H1 (cell line): ENCODE measurements around the gene MYO16. TPM values are rescaled to one million over a fixed set of nuclear protein-coding genes. Genes with fewer than 3 reads are reported as not detected.
A peak's percentile ranks its signal among the peaks of the same experiment; 100 is the strongest.

Experiments
- CTCF ChIA-PET: fragments of 300-600 bp; sonication (Branson Sonifier 250); formaldehyde crosslinking; loops from one replicate; lab custom pipeline; 2021; ENCODE audit not compliant: partially characterized antibody; lab: Charles Lee
- POLR2A ChIA-PET: fragments of 300-600 bp; sonication (Branson Sonifier 250); formaldehyde crosslinking; loops from one replicate; lab custom pipeline; 2021; ENCODE audit warnings: inconsistent platforms; ENCODE audit not compliant: partially characterized antibody; lab: Charles Lee
- DNase-seq, 2 experiments: peaks; one replicate each; pipeline versions ENCODE4 v3.0.0 to v3.0.0-alpha.2; 2010 to 2022; ENCODE audit warnings: low spot score in 2 of 2, low read depth in 1 of 2, mixed read lengths in 1 of 2
- FAIRE-seq: peaks from 2 replicates; lab custom pipeline; 2011; peaks lifted over from hg19 to GRCh38; lab: Jason Lieb, UNC
- H2AFZ ChIP-seq: 2 replicates; pipeline ENCODE4 v1.8.1; 2012; ENCODE audit warnings: low read length, inconsistent platforms
- H2AK5ac ChIP-seq: 2 replicates; pipeline ENCODE4 v1.6.1; 2013; ENCODE audit warnings: low read depth, low read length
- H2BK120ac ChIP-seq: replicated peaks from 2 replicates; pipeline ENCODE3; 2013; ENCODE audit warnings: low read depth, low read length, inconsistent platforms
- H2BK12ac ChIP-seq: 2 replicates; pipeline ENCODE4 v1.6.1; 2013; ENCODE audit warnings: low read depth, low read length
- H2BK15ac ChIP-seq: 2 replicates; pipeline ENCODE4 v1.6.1; 2013; ENCODE audit warnings: low read length
- H2BK20ac ChIP-seq: 2 replicates; pipeline ENCODE4 v1.6.1; 2013; ENCODE audit warnings: low read length
- H2BK5ac ChIP-seq: 2 replicates; pipeline ENCODE4 v1.6.1; 2013; ENCODE audit warnings: low read depth, low read length
- H3K14ac ChIP-seq: 2 replicates; pipeline ENCODE4 v1.6.1; 2013; ENCODE audit warnings: inconsistent platforms; ENCODE audit not compliant: insufficient read length
- H3K18ac ChIP-seq: 2 replicates; pipeline ENCODE4 v1.6.1; 2013; ENCODE audit warnings: low read length; ENCODE audit errors: extremely low read depth
- H3K23ac ChIP-seq: 2 replicates; pipeline ENCODE4 v1.6.1; 2013; ENCODE audit warnings: inconsistent platforms; ENCODE audit not compliant: insufficient read length
- H3K23me2 ChIP-seq: 2 replicates; pipeline ENCODE4 v1.6.1; 2013; ENCODE audit warnings: low read depth, low read length
- H3K27ac ChIP-seq: 2 replicates; pipeline ENCODE4 v1.6.1; 2011; ENCODE audit warnings: low read depth, low read length, inconsistent platforms
- H3K27me3 ChIP-seq, 4 experiments: replicated peaks in 1 of 4; 1 replicate in 1 of 4; 2 replicates in 3 of 4; pipeline versions ENCODE4 v1.6.1 to v1.8.1; 2011 to 2013; ENCODE audit warnings: low read length in 3 of 4, mild to moderate bottlenecking in 3 of 4, inconsistent platforms in 2 of 4, mixed read lengths in 2 of 4, moderate library complexity in 1 of 4; ENCODE audit not compliant: control insufficient read depth in 3 of 4, insufficient read depth in 3 of 4; ENCODE audit errors: extremely low read depth in 1 of 4
- H3K36me3 ChIP-seq, 4 experiments: 2 replicates each; pipeline versions ENCODE4 v1.6.1 to v1.8.1; 2011 to 2013; ENCODE audit warnings: mild to moderate bottlenecking in 4 of 4, low read length in 3 of 4, moderate library complexity in 2 of 4, control low read depth in 1 of 4, inconsistent platforms in 1 of 4; ENCODE audit not compliant: insufficient read depth in 4 of 4, control insufficient read depth in 2 of 4
- H3K4ac ChIP-seq: replicated peaks from 2 replicates; pipeline ENCODE3; 2013; ENCODE audit warnings: low read length, low read depth, mixed read lengths, inconsistent platforms; ENCODE audit not compliant: insufficient read length
- H3K4me1 ChIP-seq, 4 experiments: replicated peaks in 1 of 4; 1 replicate in 1 of 4; 2 replicates in 3 of 4; pipeline versions ENCODE4 v1.6.1 to v1.8.1; 2011 to 2013; ENCODE audit warnings: low read length in 3 of 4, inconsistent platforms in 2 of 4, mixed read lengths in 1 of 4; ENCODE audit not compliant: insufficient read depth in 4 of 4, control insufficient read depth in 3 of 4
- H3K4me2 ChIP-seq, 2 experiments: 2 replicates each; pipeline versions ENCODE4 v1.6.1 to v1.8.1; 2011 to 2013; ENCODE audit warnings: low read depth in 2 of 2, low read length in 2 of 2, control low read depth in 1 of 2, inconsistent platforms in 1 of 2, mild to moderate bottlenecking in 1 of 2; ENCODE audit not compliant: insufficient read depth in 1 of 2
- H3K4me3 ChIP-seq, 4 experiments: fragments of 200-600, 300-600 bp in 1 of 4; sonication (generic), shearing (Covaris generic), sonication (Bioruptor Twin) in 1 of 4; 2 replicates each; pipeline versions ENCODE4 v1.5.1 to v1.8.1; 2011 to 2016; ENCODE audit warnings: low read length in 4 of 4, low read depth in 3 of 4, control low read depth in 2 of 4, inconsistent platforms in 2 of 4, mild to moderate bottlenecking in 2 of 4, mixed read lengths in 1 of 4, moderate library complexity in 1 of 4; ENCODE audit not compliant: insufficient read depth in 2 of 4; ENCODE audit errors: extremely low read depth in 1 of 4
- H3K56ac ChIP-seq: replicated peaks from 2 replicates; pipeline ENCODE3; 2013; ENCODE audit warnings: low read depth, mild to moderate bottlenecking, mixed read lengths, low read length, inconsistent platforms; ENCODE audit not compliant: insufficient read length
- H3K79me1 ChIP-seq: 2 replicates; pipeline ENCODE4 v1.6.1; 2013; ENCODE audit warnings: low read depth, low read length, control low read depth
- H3K79me2 ChIP-seq, 2 experiments: 2 replicates each; pipeline versions ENCODE4 v1.6.1 to v1.8.1; 2012 to 2013; ENCODE audit warnings: low read length in 2 of 2, mild to moderate bottlenecking in 2 of 2, inconsistent platforms in 1 of 2; ENCODE audit not compliant: insufficient read depth in 2 of 2, control insufficient read depth in 1 of 2
- H3K9ac ChIP-seq, 4 experiments: replicated peaks in 1 of 4; 1 replicate in 1 of 4; 2 replicates in 3 of 4; pipeline versions ENCODE4 v1.6.1 to v1.8.1; 2011 to 2013; ENCODE audit warnings: low read depth in 3 of 4, low read length in 3 of 4, control low read depth in 2 of 4, mild to moderate bottlenecking in 2 of 4, moderate library complexity in 2 of 4, inconsistent platforms in 1 of 4; ENCODE audit errors: extremely low read depth in 1 of 4
- H3K9me3 ChIP-seq, 2 experiments: 2 replicates each; pipeline versions ENCODE4 v1.6.1 to v1.8.1; 2012 to 2013; ENCODE audit warnings: mild to moderate bottlenecking in 2 of 2, moderate library complexity in 2 of 2, control low read depth in 1 of 2, inconsistent platforms in 1 of 2, low read depth in 1 of 2, low read length in 1 of 2, mixed read lengths in 1 of 2; ENCODE audit not compliant: insufficient read depth in 2 of 2
- H4K20me1 ChIP-seq, 2 experiments: replicated peaks in 1 of 2; 2 replicates each; pipeline versions ENCODE3 to v1.8.1; 2011 to 2013; ENCODE audit warnings: inconsistent platforms in 2 of 2, low read length in 2 of 2, mild to moderate bottlenecking in 1 of 2; ENCODE audit not compliant: insufficient read depth in 2 of 2, control insufficient read depth in 1 of 2
- H4K5ac ChIP-seq: 2 replicates; pipeline ENCODE4 v1.6.1; 2013; ENCODE audit warnings: low read length, low read depth, mixed read lengths, inconsistent platforms; ENCODE audit not compliant: insufficient read length
- H4K8ac ChIP-seq: 2 replicates; pipeline ENCODE4 v1.8.0; 2013; ENCODE audit warnings: mild to moderate bottlenecking, moderate library complexity, low read length, inconsistent platforms; ENCODE audit not compliant: insufficient read depth; ENCODE audit errors: extremely low read depth
- H4K91ac ChIP-seq: replicated peaks from 2 replicates; pipeline ENCODE3; 2013; ENCODE audit warnings: low read length, mixed read lengths, inconsistent platforms; ENCODE audit not compliant: insufficient read length
- POLR2AphosphoS5 ChIP-seq: IDR thresholded peaks from 2 replicates; pipeline ENCODE4 v1.6.1; 2011; ENCODE audit warnings: low read depth, low read length
- TCF12 ChIP-seq: IDR thresholded peaks from 2 replicates; pipeline ENCODE4 v1.6.1; 2011; ENCODE audit warnings: low read depth, mild to moderate bottlenecking, low read length
- WGBS, 2 experiments: shearing (Covaris generic) in 1 of 2; methylation state at CpG; one replicate each; pipeline versions ENCODE4 v1.1.6 to v1.1.7; 2013 to 2015; ENCODE audit warnings: low lambda C conversion rate in 2 of 2, mixed read lengths in 2 of 2, inconsistent platforms in 1 of 2, low coverage in 1 of 2, missing lambda C conversion rate in 1 of 2; ENCODE audit not compliant: insufficient replicate concordance in 2 of 2, insufficient coverage in 1 of 2, insufficient read length in 1 of 2; ENCODE audit errors: extremely low coverage in 1 of 2, missing lambda C conversion rate in 1 of 2; 5-methylcytosine and 5-hydroxymethylcytosine counted together
- polyA plus RNA-seq, 7 experiments: library from polyadenylated mRNA; depleted of rRNA in 3 of 7; stranded (reverse) in 5 of 7; unstranded in 2 of 7; fragments of >200 nt in 5 of 7; fragments of 200-250 nt in 2 of 7; gene quantifications; 1 replicate in 5 of 7; 2 replicates in 1 of 7; 4 replicates in 1 of 7; pipeline versions ENCODE4 v1.2.1 to v1.2.3, GENCODE V29; 2011 to 2013; ENCODE audit warnings: missing spikeins in 2 of 7, mixed read lengths in 2 of 7
- total RNA-seq: library from RNA; stranded (reverse); fragmentation: NEBNext Ultra II Directional; extraction: Animal tissue kit (Norgen Biotek cat#: 25700); gene quantifications from 2 replicates; pipeline ENCODE4 v1.2.1, GENCODE V29; 2021

The MYO16 gene
- total and polyA plus RNA-seq, 2 of the 8 experiments (the other 6 are each of a cell fraction or from before 2014, with no cell fraction given): 0.02 to 0.22 TPM

DNA sequence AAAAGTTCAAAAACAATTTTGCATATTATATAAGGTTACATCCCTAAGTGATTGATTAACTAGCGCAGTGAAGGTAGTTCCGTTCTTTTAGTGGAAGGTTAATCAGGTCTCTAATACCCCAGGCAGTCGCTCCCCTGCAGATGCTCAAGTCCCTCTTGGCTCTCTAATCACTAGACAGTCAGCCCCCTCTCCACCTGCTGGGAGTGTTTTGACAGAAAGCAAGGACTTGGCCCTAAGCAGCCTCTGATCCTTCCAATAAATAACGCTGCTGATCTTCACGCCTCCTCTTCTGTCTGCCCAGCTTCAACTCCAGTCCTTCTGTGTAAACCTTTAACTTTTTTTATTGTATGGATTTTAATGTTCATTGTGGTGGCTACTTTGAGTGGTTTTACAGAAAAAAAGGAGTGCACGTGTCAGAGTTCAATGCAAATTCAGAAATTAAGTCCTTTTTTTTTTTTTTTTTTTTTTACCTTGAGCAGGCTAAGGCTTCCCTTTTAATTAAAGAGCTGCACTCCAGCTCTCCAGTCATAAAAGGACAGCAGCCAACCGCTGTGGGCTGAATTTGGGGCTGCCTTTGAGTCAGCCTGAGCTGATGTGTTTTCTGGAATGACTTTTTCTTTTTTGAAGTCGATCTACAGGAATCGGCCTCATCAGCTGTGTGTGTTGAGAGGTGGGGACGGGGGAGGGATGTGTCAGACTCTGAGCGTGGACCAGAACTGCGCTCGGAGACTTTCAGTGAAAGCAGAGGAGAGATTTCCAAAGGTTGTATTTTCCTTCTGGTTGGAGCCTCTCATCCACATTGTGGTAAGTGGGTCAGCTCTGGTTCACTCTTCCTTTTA is 33.8 kb upstream of the MYO16 start:
- Histone ChIP-seq H4K8ac (no peak overlapping the region), H3K23me2 (peaks cover 6% of the 10 kb centered on the region; the same call in 1 of the 2 replicates), H2BK12ac (no peak overlapping the region), H2BK120ac (no peak overlapping the region), H3K4me3 (no peak overlapping the region), H3K4me2 (no peak overlapping the region), H3K56ac (no peak overlapping the region), H2AK5ac (no peak overlapping the region), H3K9me3 (no peaks in the 10 kb centered on the region), H3K4me1 (no peaks in the 10 kb centered on the region), H2BK15ac (no peak overlapping the region), H3K36me3 (no peaks in the 10 kb centered on the region), H4K91ac (no peak overlapping the region), H3K4ac (no peak overlapping the region), H3K14ac (no peak overlapping the region), H3K9ac (no peak overlapping the region), H3K79me1 (no peaks in the 10 kb centered on the region), H3K27me3 (peaks cover 2 to 24% (median 15%) of the 10 kb centered on the region in 4 experiments), H2BK20ac (no peak overlapping the region), H4K5ac (no peak overlapping the region), H2AFZ (no peak overlapping the region), H2BK5ac (no peak overlapping the region), H4K20me1 (no peaks in the 10 kb centered on the region), H3K27ac (no peak overlapping the region), H3K18ac (no peak overlapping the region), H3K79me2 (no peaks in the 10 kb centered on the region), H3K23ac (no peak overlapping the region)
- 78% methylated on average over 13 of the region's 13 CpGs; no CpG with 5 or more reads in 1 of the 2 experiments for WGBS, 2 experiments
- ChIA-PET POLR2A (no interaction called here), CTCF (interaction anchor here (0.6 to 1.8 kb wide), 7 partner anchors 13 to 376 kb away, joined by 3 to 5 read pairs (median 4); no protein-coding TSS in a partner anchor)
- FAIRE-seq (no peak), DNase-seq (no peak)
- TF ChIP-seq TCF12 (0 out of 2 replicates have a peak, but pooled peaks have one; percentile 67), POLR2AphosphoS5 (peak; percentile 85)
